Stimulated activated CD4-positive, alpha-beta T cell treated with anti-CD3 and anti-CD28 coated beads, Interleukin-1b, Interleukin-23, amount 100 ng/mL, for 1 hour (primary cell): ENCODE data around the gene KRTAP2-4.
"Not testable (repeated sequence)": the region's sequence is repeated elsewhere in the genome, so short reads cannot be mapped to it uniquely, and the experiment has no call there.

Source experiments
- DNase-seq, 2 donors: peaks; one replicate each; pipeline ENCODE4 v3.0.0-alpha.2; 2020; ENCODE audit warnings: low read depth in 2 of 2

Gene KRTAP2-4

DNA sequence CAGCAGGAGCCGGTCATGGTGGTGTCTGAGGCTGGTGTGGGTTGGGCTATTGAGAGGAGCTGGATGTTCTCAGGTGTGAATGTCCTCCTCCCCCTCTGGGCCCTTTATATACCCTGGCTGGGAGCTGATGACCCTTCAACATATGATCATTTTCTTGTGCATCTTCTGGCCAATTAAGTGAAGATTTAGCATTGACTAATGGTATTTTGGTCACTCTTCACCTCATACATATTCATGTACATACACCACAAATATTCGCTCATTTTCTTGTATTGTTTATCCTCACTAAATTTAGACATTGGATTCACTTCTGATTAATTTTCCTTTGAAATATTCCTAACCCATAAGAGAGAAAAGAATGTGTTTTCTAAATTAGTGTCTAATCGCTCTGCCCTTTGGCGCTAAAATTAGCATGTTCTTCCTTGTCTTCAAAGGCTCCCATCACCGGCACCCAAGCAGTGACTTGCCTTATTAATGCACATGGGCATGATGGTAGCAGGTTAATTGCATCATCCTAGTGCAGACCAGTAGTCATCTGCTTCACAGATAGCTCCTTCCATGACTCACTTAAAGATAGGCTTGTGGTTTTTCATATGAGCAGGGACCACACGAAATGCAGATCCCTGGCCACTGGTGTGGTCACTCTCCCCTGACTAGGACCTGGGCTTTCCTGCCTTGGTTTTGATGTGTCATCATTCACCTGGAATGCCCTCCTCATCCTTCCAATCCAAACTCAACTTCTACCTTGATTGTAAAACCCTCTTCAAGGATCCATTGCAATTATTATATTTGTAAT, at the start of gene KRTAP2-4:
Gene KRTAP2-4 (minus strand): TSS at position 51 of the 796 bp plus-strand sequence. CDS start 34 bp downstream, at position 17.
- no peak for DNase-seq

DNA sequence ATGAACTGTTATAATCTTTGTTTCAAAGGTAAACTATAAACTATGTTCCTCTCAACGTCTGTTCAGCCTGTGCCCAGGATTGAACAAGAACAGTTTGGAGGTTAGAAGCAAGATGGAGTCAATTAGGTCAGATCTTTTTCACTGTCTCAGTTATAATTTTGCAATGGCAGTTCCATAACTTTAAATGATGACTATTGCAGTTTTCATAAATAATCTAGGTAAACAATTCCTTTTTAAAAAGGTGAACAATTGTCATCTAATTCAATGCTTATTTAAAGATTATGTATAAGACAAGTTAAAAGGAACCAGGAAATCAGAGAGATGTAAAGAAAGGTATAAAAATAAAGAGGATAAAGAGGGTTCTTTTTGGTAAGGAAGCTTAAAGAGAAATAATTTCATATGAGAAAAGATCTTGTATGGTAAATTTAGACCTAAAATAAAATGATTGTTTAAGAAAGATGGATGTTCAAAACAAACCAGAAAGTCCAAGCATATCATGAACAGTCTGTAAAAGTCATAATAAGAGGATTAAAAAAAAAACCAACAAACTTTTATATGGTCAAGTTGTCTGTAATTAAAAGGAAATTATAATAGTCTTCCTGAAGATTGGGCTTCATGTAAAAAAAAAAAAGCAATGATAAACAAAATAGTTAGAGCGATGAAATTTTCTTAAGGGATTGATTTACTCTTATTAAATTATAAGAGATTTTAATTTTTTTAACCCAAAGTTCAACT, 45.6 kb upstream of the KRTAP2-4 start:
- no peak for DNase-seq

- not testable (repeated sequence) for DNase-seq
These were observed 43.2 kb upstream of the KRTAP2-4 start for GRCh38 chr17:41108728-41109386.

DNA sequence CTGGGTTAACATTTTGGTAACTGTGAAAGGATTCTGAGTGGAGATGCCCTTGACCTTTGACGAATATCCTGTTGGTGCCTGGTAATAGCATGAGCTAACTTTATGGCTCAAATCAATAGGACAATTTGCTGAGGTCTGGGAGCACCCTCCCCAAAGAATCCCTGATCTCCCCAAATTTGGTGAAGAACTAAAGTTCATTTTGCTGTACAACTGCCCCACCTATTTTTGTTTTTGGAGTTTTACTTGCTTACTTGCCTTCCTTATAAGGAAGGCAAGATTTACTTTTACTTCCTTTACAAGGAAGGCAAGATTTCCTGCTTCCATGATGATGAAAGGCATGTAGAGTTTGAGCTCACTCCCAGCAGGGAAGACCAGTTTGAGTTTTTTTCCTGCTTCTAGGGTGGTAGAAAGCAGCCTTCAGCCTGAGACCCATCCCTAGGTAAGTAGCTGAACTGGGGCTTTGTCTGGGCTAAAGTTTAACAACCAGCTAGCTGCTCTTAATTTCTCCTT, 42.3 kb upstream of the KRTAP2-4 start:
- no peak for DNase-seq

DNA sequence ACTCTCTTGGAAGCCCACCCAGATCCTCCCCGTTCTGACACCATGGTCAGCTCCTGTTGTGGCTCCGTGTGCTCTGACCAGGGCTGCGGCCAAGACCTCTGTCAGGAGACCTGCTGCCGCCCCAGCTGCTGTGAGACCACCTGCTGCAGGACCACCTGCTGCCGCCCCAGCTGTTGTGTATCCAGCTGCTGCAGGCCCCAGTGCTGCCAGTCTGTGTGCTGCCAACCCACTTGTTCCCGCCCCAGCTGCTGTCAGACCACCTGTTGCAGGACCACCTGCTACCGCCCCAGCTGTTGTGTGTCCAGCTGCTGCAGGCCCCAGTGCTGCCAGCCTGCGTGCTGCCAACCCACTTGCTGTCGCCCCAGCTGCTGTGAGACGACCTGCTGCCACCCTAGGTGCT, 39.7 kb upstream of the KRTAP2-4 start, which contains the start of gene KRTAP4-9:
Gene KRTAP4-9 (plus strand): TSS at position 43 of the 400 bp plus-strand sequence. CDS start 0 bp downstream, at position 43.
- not testable (repeated sequence) for DNase-seq

DNA sequence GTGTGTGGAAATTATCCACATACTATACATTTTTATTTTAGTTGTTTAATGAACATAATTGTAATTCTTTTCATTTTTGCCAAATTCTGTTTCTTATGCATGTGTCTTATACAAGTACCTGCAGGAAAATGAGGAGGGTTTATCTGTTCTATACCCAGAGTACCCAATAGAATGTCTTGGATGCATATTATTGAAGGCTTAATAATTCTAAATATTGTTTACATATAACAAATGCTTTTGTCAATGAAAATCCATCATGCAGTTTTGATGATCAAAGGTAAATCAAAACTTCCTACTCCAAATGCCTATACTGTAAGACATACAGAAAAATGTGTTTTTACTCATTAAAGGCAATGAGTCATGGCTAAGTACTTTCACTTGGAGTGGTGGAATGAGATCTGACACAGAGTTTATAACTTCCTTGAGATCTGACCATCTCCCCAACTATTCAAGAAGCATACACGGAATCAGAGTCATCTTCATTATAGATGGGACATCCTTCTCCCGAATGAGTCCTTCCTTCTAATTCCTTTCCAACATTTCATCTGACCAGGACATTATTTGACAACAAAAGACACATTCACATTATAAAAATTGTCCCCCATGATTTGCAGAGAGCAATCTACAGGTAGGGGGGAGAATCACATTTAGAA, 38.8 kb upstream of the KRTAP2-4 start:
- DNase-seq: not testable (repeated sequence)

GRCh38 chr17:41103896-41104295, 38.2 kb upstream of the KRTAP2-4 start:
- DNase-seq: no peak

- DNase-seq: no peak
These were observed 36.0 kb upstream of the KRTAP2-4 start, which contains the start of gene KRTAP4-16 for GRCh38 chr17:41101586-41102259. KRTAP4-16 (minus strand) TSS chr17:41102209; CDS start chr17:41102209, 0 bp downstream.

DNA sequence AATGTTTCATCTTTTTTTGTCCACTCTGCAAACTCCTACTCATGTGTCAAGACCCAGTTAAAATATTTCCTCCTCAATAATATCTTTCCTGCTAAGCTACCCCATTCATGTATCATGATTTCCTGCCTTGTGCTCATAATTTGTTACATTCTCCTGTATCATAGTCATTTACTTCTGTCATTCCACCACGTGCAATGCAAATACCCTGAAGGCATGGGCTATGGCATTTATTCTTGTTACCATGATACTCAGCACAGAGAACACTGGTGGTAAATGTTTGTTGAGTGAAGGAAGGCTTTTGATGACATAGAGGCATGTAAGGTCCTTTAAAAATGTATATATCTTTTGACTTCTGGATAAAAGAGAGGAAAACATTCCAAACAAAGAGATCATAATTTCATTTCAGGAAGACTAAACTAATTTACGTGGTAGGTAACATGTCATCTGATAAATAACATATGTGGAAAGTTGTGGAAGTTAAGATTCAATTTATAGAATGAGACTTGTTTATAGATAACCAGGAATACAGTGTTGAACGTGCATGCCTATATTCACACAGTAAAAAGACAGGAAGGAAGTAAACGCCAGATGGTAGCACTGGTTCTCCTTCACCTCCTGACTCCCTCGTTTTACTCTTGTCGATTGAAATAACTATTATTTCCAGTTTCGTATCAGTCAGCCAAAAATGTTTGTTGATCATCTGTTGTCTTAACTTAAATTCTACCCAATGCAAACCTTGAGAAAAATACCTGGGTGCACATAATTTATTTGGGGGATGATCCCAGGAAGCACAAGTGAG, 34.2 kb upstream of the KRTAP2-4 start:
- DNase-seq: not testable (repeated sequence)

GRCh38 chr17:41098481-41098880, 32.8 kb upstream of the KRTAP2-4 start:
- DNase-seq: no peak

GRCh38 chr17:41098042-41098441, 32.4 kb upstream of the KRTAP2-4 start, which contains the start of gene KRTAP4-8:
KRTAP4-8 (minus strand) TSS chr17:41098142; CDS start chr17:41098084, 58 bp downstream.
- no peak for DNase-seq

GRCh38 chr17:41096055-41096454, 30.4 kb upstream of the KRTAP2-4 start:
- no peak for DNase-seq

DNA sequence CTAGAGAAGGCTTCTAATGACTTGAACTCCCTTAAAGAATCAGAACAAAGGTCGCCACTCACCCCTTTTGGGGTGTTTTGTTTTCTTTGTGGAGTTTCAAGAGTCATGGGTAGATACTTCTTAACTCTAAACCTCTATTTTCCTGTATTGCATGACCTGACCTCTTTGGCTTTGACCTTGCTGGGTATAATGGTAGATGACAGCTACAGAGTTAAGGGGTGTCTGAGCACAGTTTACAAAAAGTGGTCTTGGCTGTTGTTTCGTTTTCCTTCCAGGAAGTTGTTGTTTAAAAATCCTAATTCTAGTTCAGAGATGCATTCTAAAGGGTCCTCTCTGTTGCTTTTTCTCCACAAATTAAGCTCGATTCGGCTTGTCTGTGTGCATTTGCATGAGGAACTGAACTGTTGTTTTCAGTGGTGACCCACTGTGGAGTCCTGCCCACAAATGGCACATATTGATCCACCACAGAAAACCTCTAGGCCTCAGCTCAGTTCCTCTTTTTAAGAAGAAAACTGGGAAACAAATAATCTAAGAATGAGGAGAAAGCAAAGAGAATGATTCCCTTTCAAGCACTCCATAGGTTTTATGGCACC, 23.2 kb upstream of the KRTAP2-4 start:
- not testable (repeated sequence) for DNase-seq

DNA sequence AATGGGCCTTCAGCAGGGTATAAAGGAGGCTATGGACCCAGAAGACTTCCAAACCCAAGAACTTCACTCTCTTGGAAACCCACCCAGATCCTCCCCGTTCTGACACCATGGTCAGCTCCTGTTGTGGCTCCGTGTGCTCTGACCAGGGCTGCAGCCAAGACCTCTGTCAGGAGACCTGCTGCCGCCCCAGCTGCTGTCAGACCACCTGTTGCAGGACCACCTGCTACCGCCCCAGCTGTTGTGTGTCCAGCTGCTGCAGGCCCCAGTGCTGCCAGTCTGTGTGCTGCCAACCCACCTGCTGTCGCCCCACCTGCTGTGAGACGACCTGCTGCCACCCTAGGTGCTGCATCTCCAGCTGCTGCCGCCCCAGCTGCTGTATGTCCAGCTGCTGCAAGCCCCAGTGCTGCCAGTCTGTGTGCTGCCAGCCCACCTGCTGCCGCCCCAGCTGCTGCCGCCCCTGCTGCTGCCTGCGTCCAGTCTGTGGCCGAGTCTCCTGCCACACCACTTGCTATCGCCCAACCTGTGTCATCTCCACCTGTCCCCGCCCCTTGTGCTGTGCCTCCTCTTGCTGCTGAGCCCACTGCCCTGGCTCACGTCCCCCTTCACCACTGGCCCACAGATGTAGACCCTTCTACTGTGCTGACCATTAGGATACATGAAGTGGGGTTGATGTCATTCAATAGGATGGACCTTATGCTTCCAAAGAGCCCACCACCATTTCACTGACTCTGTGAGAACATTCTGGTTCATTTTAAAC, 18.6 kb upstream of the KRTAP2-4 start, which contains the start of gene KRTAP4-7:
Gene KRTAP4-7 (plus strand): TSS at position 51 of the 757 bp plus-strand sequence. CDS start 57 bp downstream, at position 108.
- DNase-seq: not testable (repeated sequence)

GRCh38 chr17:41083427-41083826, 17.7 kb upstream of the KRTAP2-4 start:
- DNase-seq: not testable (repeated sequence)

DNA sequence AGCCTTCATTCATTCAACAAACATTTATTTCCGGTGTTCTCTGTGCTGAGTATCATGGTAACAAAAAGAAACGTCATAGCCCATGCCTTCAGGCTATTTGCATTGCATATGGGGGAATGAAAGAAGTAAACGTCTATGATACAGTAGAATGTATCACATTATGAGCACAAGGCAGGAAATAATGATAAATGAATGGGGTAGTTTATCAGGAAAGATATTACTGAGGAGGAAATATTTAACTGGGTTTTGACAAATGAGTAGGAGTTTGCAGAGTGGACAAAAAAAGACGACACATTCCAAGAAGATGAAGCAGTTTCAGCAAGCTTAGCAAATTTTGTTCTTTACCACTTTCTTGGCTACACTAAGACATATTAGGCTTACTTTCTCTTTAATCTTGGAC, 16.9 kb upstream of the KRTAP2-4 start:
- DNase-seq: no peak

DNA sequence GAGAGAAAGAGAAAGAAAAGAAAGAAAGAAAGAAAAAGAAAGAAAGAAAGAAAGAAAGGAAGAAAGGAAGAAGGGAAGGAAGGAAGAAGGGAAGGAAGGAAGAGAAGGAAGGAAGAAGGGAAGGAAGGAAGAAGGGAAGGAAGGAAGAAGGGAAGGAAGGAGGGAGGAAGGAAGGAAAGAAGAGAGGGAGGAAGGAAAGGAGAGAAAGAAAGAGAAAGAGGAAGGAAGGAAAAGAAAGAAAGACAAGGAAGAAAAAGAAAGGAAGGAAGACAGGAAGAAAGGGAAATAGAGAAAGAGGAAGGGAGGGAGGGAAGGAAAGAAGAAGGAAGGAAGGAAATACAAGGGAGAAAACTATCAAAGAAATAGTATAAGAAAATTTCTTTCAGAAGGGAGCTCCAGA, 11.1 kb upstream of the KRTAP2-4 start:
- DNase-seq: no peak

- DNase-seq: no peak
These were observed 8.0 kb upstream of the KRTAP2-4 start for GRCh38 chr17:41073676-41074075.
